Mucosa of stomach (tissue), 1 donor: Measurements from ENCODE around the gene MRPS23.
A peak's percentile ranks its signal among the peaks of the same experiment; 100 is the strongest.

Source experiments
- H3K27me3 ChIP-seq: one replicate; pipeline ENCODE4 v1.7.0; 2013; ENCODE audit warnings: mild to moderate bottlenecking, low read length; ENCODE audit not compliant: control insufficient read depth, insufficient read depth
- H3K36me3 ChIP-seq: one replicate; pipeline ENCODE4 v1.7.0; 2013; ENCODE audit warnings: low read length; ENCODE audit not compliant: control insufficient read depth, insufficient read depth
- H3K4me1 ChIP-seq: one replicate; pipeline ENCODE4 v1.7.0; 2013; ENCODE audit warnings: mild to moderate bottlenecking, low read length; ENCODE audit not compliant: control insufficient read depth, insufficient read depth
- H3K4me3 ChIP-seq: one replicate; pipeline ENCODE4 v1.7.0; 2013; ENCODE audit warnings: low read length
- H3K9ac ChIP-seq: one replicate; pipeline ENCODE4 v1.7.0; 2013; ENCODE audit warnings: mild to moderate bottlenecking, low read length, moderate library complexity
- H3K9me3 ChIP-seq: one replicate; pipeline ENCODE4 v1.7.0; 2013; ENCODE audit warnings: mild to moderate bottlenecking, low read length, moderate library complexity; ENCODE audit not compliant: control insufficient read depth
- donor health status: Pancreatic carcinoma.

Gene MRPS23

GRCh38 chr17:57817299-57817698 is 32.5 kb downstream of the MRPS23 start:
- H3K9me3 ChIP-seq: no peaks in the 10 kb centered on the region
- H3K9ac ChIP-seq: no peak overlapping the region
- no peaks in the 10 kb centered on the region for H3K27me3 ChIP-seq
- H3K36me3 ChIP-seq: no peaks in the 10 kb centered on the region
- no peak overlapping the region for H3K4me3 ChIP-seq
- no peaks in the 10 kb centered on the region for H3K4me1 ChIP-seq

GRCh38 chr17:57814421-57814820 is 35.4 kb downstream of the MRPS23 start:
- no peaks in the 10 kb centered on the region for H3K9me3 ChIP-seq

GRCh38 chr17:57811638-57812280 is 38.1 kb downstream of the MRPS23 start:
- no peaks in the 10 kb centered on the region for H3K27me3 ChIP-seq
- no peak overlapping the region for H3K9ac ChIP-seq
- H3K4me1 ChIP-seq: peaks cover 5% of the 10 kb centered on the region
- no peak overlapping the region for H3K4me3 ChIP-seq
- H3K9me3 ChIP-seq: no peaks in the 10 kb centered on the region
- H3K36me3 ChIP-seq: no peaks in the 10 kb centered on the region

More at GRCh38 chr17:57814421-57814820, 35.4 kb downstream of the MRPS23 start:
- no peaks in the 10 kb centered on the region for H3K36me3 ChIP-seq
- H3K9ac ChIP-seq: no peak overlapping the region
- peaks cover 5% of the 10 kb centered on the region for H3K4me1 ChIP-seq
- no peak overlapping the region for H3K4me3 ChIP-seq
- no peaks in the 10 kb centered on the region for H3K27me3 ChIP-seq

- H3K36me3 ChIP-seq: no peaks in the 10 kb centered on the region
- peak overlapping the region; percentile 19 for H3K9ac ChIP-seq
- H3K4me3 ChIP-seq: no peak overlapping the region
Measured at GRCh38 chr17:57810721-57811637, 38.9 kb downstream of the MRPS23 start.

GRCh38 chr17:57809879-57810278 is 40.0 kb downstream of the MRPS23 start:
- Histone ChIP-seq H3K36me3 (no peaks in the 10 kb centered on the region), H3K9ac (no peak overlapping the region), H3K9me3 (no peaks in the 10 kb centered on the region), H3K4me1 (peaks cover 5% of the 10 kb centered on the region), H3K27me3 (no peaks in the 10 kb centered on the region), H3K4me3 (no peak overlapping the region)

More at GRCh38 chr17:57810721-57811637, 38.9 kb downstream of the MRPS23 start:
- no peaks in the 10 kb centered on the region for H3K9me3 ChIP-seq
- no peaks in the 10 kb centered on the region for H3K27me3 ChIP-seq
- H3K4me1 ChIP-seq: peaks cover 5% of the 10 kb centered on the region

- Histone ChIP-seq H3K9ac (no peak overlapping the region), H3K36me3 (no peaks in the 10 kb centered on the region), H3K4me3 (no peak overlapping the region), H3K9me3 (no peaks in the 10 kb centered on the region), H3K27me3 (no peaks in the 10 kb centered on the region), H3K4me1 (peaks cover 5% of the 10 kb centered on the region)
Measured at GRCh38 chr17:57808882-57809281, 41.0 kb downstream of the MRPS23 start.

- no peak overlapping the region for H3K9ac ChIP-seq
- H3K4me1 ChIP-seq: peaks cover 1% of the 10 kb centered on the region
- H3K36me3 ChIP-seq: no peaks in the 10 kb centered on the region
- H3K27me3 ChIP-seq: no peaks in the 10 kb centered on the region
- H3K9me3 ChIP-seq: no peaks in the 10 kb centered on the region
- H3K4me3 ChIP-seq: no peak overlapping the region
Measured at GRCh38 chr17:57806167-57806830, 43.5 kb downstream of the MRPS23 start.

GRCh38 chr17:57803021-57803420 is 46.8 kb downstream of the MRPS23 start:
- Histone ChIP-seq H3K4me1 (no peaks in the 10 kb centered on the region), H3K4me3 (no peak overlapping the region)

GRCh38 chr17:57801044-57801711 is 48.7 kb downstream of the MRPS23 start:
- no peak overlapping the region for H3K9ac ChIP-seq
- H3K9me3 ChIP-seq: no peaks in the 10 kb centered on the region
- H3K27me3 ChIP-seq: no peaks in the 10 kb centered on the region
- H3K4me3 ChIP-seq: no peak overlapping the region
- H3K36me3 ChIP-seq: no peaks in the 10 kb centered on the region
- H3K4me1 ChIP-seq: no peaks in the 10 kb centered on the region

More at GRCh38 chr17:57803021-57803420, 46.8 kb downstream of the MRPS23 start:
- Histone ChIP-seq H3K9me3 (no peaks in the 10 kb centered on the region), H3K36me3 (no peaks in the 10 kb centered on the region), H3K9ac (no peak overlapping the region), H3K27me3 (no peaks in the 10 kb centered on the region)

- H3K36me3 ChIP-seq: no peaks in the 10 kb centered on the region
- no peak overlapping the region for H3K9ac ChIP-seq
- H3K27me3 ChIP-seq: no peaks in the 10 kb centered on the region
- H3K4me1 ChIP-seq: no peaks in the 10 kb centered on the region
- H3K9me3 ChIP-seq: no peaks in the 10 kb centered on the region
- no peak overlapping the region for H3K4me3 ChIP-seq
Measured at GRCh38 chr17:57794841-57795240, 55.0 kb downstream of the MRPS23 start.

GRCh38 chr17:57788725-57789124 is 61.1 kb downstream of the MRPS23 start:
- Histone ChIP-seq H3K4me3 (no peak overlapping the region), H3K36me3 (no peaks in the 10 kb centered on the region), H3K9ac (no peak overlapping the region), H3K27me3 (peaks cover 3% of the 10 kb centered on the region), H3K9me3 (no peaks in the 10 kb centered on the region), H3K4me1 (no peaks in the 10 kb centered on the region)
